PC-3 (cell line): ENCODE measurements around the gene SDHC. TPM values are rescaled to one million over a fixed set of nuclear protein-coding genes. Genes with fewer than 3 reads are reported as not detected.

Experiments used
- ATAC-seq: fragments of 200-7000 bp; cut with Tn5 transposase; 2 replicates; pipeline ENCODE4 v1.9.1; 2020; ENCODE audit warnings: mild to moderate bottlenecking, moderate library complexity
- BruUV-seq: library from RNA; stranded (reverse); fragments of 400-500 nt; replicated peaks from 2 replicates; lab custom pipeline; 2021; lab: Mats Ljungman, UMichigan
- CTCF ChIA-PET: fragments of 300-600 bp; sonication (Branson Sonifier 250); formaldehyde crosslinking; loops from one replicate; lab custom pipeline; 2022; ENCODE audit warnings: antibody characterized with exemption; lab: Charles Lee
- POLR2A ChIA-PET: fragments of 300-600 bp; sonication (Branson Sonifier 250); formaldehyde crosslinking; loops from one replicate; lab custom pipeline; 2022; ENCODE audit warnings: antibody characterized with exemption; ENCODE audit not compliant: unreplicated experiment; lab: Charles Lee
- DNase-seq: peaks from one replicate; pipeline ENCODE4 v3.0.0-alpha.2; 2015
- H2AFZ ChIP-seq: fragments of 300-600 bp; sonication (generic); 2 replicates; pipeline ENCODE4 v1.6.0; 2016; ENCODE audit warnings: antibody characterized with exemption, low read length
- H3F3A ChIP-seq: fragments of 300-600 bp; sonication (generic); one replicate; pipeline ENCODE4 v1.6.0; 2017; ENCODE audit warnings: antibody characterized with exemption, low read length, control low read depth, mild to moderate bottlenecking; ENCODE audit not compliant: unreplicated experiment
- H3K27ac ChIP-seq: fragments of 300-600 bp; sonication (generic); 2 replicates; pipeline ENCODE4 v1.5.1; 2016; ENCODE audit warnings: mild to moderate bottlenecking, low read length
- H3K27me3 ChIP-seq: fragments of 300-600 bp; sonication (generic); 2 replicates; pipeline ENCODE4 v1.6.1; 2016; ENCODE audit warnings: low read length, mixed read lengths
- H3K36me3 ChIP-seq: fragments of 300-600 bp; sonication (generic); 2 replicates; pipeline ENCODE4 v1.6.1; 2016; ENCODE audit warnings: low read depth, mixed run types, low read length, mixed read lengths
- H3K4me1 ChIP-seq: fragments of 300-600 bp; sonication (generic); 2 replicates; pipeline ENCODE4 v1.5.1; 2016; ENCODE audit warnings: low read length; ENCODE audit not compliant: insufficient read depth
- H3K4me2 ChIP-seq: fragments of 300-600 bp; sonication (generic); 2 replicates; pipeline ENCODE4 v1.6.0; 2016; ENCODE audit warnings: low read length
- H3K4me3 ChIP-seq: fragments of 300-600 bp; sonication (generic); 2 replicates; pipeline ENCODE4 v1.5.1; 2016; ENCODE audit warnings: mild to moderate bottlenecking, low read length, mixed read lengths
- H3K79me2 ChIP-seq: fragments of 300-600 bp; sonication (generic); 2 replicates; pipeline ENCODE4 v1.6.1; 2017; ENCODE audit warnings: low read length, mixed read lengths
- H3K9ac ChIP-seq: fragments of 300-600 bp; sonication (generic); 2 replicates; pipeline ENCODE4 v1.6.0; 2016; ENCODE audit warnings: mild to moderate bottlenecking, low read length
- H3K9me2 ChIP-seq: fragments of 300-600 bp; sonication (generic); replicated peaks from 2 replicates; pipeline ENCODE4 v1.6.1; 2016; ENCODE audit warnings: mixed run types, low read length, mixed read lengths
- H3K9me3 ChIP-seq: fragments of 300-600 bp; sonication (generic); 2 replicates; pipeline ENCODE4 v1.6.1; 2016; ENCODE audit warnings: low read length, mixed read lengths
- H4K20me1 ChIP-seq: fragments of 300-600 bp; sonication (generic); 2 replicates; pipeline ENCODE4 v1.6.1; 2016; ENCODE audit warnings: low read length, mixed read lengths
- CTCF ChIP-seq: fragments of 300-600 bp; sonication (generic); conservative IDR thresholded peaks from 2 replicates; pipeline ENCODE4 v1.5.1; 2017; ENCODE audit warnings: antibody characterized with exemption, low read depth, mild to moderate bottlenecking, low read length
- EZH2 ChIP-seq: fragments of 300-600 bp; sonication (generic); IDR thresholded peaks from one replicate; pipeline ENCODE4 v1.6.1; 2017; ENCODE audit warnings: antibody characterized with exemption, mild to moderate bottlenecking, low read length; ENCODE audit not compliant: unreplicated experiment
- EZH2phosphoT487 ChIP-seq: fragments of 300-600 bp; sonication (generic); IDR thresholded peaks from 2 replicates; pipeline ENCODE4 v1.6.1; 2018; ENCODE audit warnings: mild to moderate bottlenecking, antibody characterized with exemption, low read length, borderline replicate concordance
- intact Hi-C: fragments of 100-400 bp; cut with micrococcal nuclease; formaldehyde crosslinking; loops from 2 replicates; pipeline ENCODE4 v1.9.0; 2023
- total RNA-seq: library from RNA; depleted of rRNA; stranded (reverse); fragments of >200 nt; gene quantifications from 2 replicates; pipeline ENCODE4 v1.2.3, GENCODE V29; 2014

SDHC gene
- total RNA-seq, 1 experiment from 2014 or later, result 26.1 TPM

- Histone ChIP-seq H3K36me3 (peaks cover 14% of the 10 kb centered on the region; the same call in 1 of the 2 replicates), H3K4me2 (no peak within 1 kb of the TSS), H3K27me3 (no peaks in the 10 kb centered on the region), H2AFZ (peak within 1 kb of the TSS; percentile 28), H3K9me2 (no peaks in the 10 kb centered on the region), H3K4me1 (peaks cover 3% of the 10 kb centered on the region; the same call in 1 of the 2 replicates), H3K4me3 (no peak within 1 kb of the TSS), H3K79me2 (no peaks in the 10 kb centered on the region), H3F3A (no peaks in the 10 kb centered on the region), H3K9ac (no peak within 1 kb of the TSS), H3K9me3 (no peaks in the 10 kb centered on the region), H3K27ac (peak within 1 kb of the TSS; percentile 21), H4K20me1 (no peaks in the 10 kb centered on the region)
- TF ChIP-seq CTCF, result peak; percentile 56; the same call in 1 of the 2 replicates
- TF ChIP-seq EZH2phosphoT487, result no peak
- CTCF ChIA-PET, result interaction anchor here (0.6 kb wide), 1 partner anchor 11 kb away, joined by 3 read pairs; no protein-coding TSS in a partner anchor
- intact Hi-C loops, result no loop called here
- ATAC-seq (peak; percentile 100), DNase-seq (peak; percentile 73)
- no TSS peak for BruUV-seq
- POLR2A ChIA-PET, result interaction anchor here (0.7 kb wide), 1 partner anchor 14 kb away, joined by 4 read pairs; no protein-coding TSS in a partner anchor
These were observed 53.7 kb downstream of the SDHC start, which contains the start of gene CFAP126 for GRCh38 chr1:161367684-161368400. Gene CFAP126, minus strand, starts transcription at chr1:161367876. Its CDS starts 8 bp downstream, at chr1:161367868.

- Histone ChIP-seq H4K20me1 (no peaks in the 10 kb centered on the region), H3K9me3 (no peaks in the 10 kb centered on the region), H3K27me3 (no peaks in the 10 kb centered on the region), H3K36me3 (no peaks in the 10 kb centered on the region), H3K9ac (no peak overlapping the region), H3K9me2 (no peaks in the 10 kb centered on the region), H3F3A (no peaks in the 10 kb centered on the region), H3K79me2 (no peaks in the 10 kb centered on the region), H3K27ac (no peak overlapping the region), H3K4me1 (no peaks in the 10 kb centered on the region), H3K4me2 (no peak overlapping the region), H2AFZ (no peak overlapping the region), H3K4me3 (no peak overlapping the region)
- CTCF ChIA-PET, result interaction anchor here (1.2 kb wide), 1 partner anchor 146 kb away, joined by 3 read pairs; no protein-coding TSS in a partner anchor
- POLR2A ChIA-PET, result interaction anchor here (0.9 kb wide), 1 partner anchor 148 kb away, joined by 7 read pairs; the partner anchor contains the start of gene TOMM40L
- ATAC-seq (no peak), DNase-seq (no peak)
- BruUV-seq, result no TSS peak
- no peak for TF ChIP-seq EZH2
- TF ChIP-seq EZH2phosphoT487, result no peak
- TF ChIP-seq CTCF, result no peak
- intact Hi-C loops, result loop anchor here (5.0 kb wide), 1 partner anchor 166 kb away; no protein-coding TSS in a partner anchor
These were observed 59.3 kb downstream of the SDHC start for GRCh38 chr1:161373442-161373841.
